NCI-H2107 treated with DMSO at 0.1 percent for 48 hours (cell line): ENCODE results near the gene GPR158.
A peak's percentile ranks its signal among the peaks of the same experiment; 100 is the strongest.

ENCODE experiments used
- DNase-seq: peaks from one replicate; lab custom pipeline; 2025; ENCODE audit not compliant: unreplicated experiment; lab: John Stamatoyannopoulos, UW

Gene GPR158

GRCh38 chr10:25392132-25392531, 217.3 kb downstream of the GPR158 start:
- no peak for DNase-seq

DNA sequence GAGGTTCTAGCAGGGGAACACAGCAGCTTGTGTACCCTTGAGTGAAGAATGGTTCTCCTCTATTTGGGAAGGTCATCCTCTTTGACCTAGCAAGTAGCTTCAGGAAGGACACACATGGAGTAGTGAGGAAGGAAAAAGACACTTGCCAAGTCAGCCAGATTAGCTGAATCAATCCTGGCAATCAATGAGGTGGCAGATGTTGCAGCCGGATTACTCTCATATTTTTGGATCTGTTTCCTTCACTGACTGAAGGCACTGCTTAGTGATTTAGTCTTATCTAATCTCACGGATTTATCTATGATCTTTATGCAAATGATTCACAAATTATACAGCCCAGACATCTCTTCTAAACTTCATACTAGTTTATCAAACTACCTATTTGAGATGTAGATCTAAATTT, 218.8 kb downstream of the GPR158 start:
- DNase-seq = no peak

DNA sequence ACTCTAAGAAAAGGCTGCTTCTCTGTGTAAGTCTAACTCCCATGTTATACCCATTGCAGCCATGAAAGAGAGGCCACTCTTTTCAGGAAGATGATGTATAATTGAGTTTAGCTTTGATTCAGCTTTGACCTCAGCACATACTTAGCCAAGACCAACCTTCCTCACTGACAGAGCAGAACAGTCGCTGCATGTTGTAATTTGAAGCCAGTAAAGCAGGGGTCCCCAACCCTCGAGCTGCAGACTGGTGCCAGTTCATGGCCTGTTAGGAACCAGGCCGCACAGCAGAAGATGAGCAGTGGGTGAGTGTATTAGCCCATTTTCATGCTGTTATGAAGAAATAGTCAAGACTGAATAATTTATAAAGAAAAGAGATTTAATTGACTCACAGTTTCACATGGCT, 223.9 kb downstream of the GPR158 start:
- no peak for DNase-seq

- no peak for DNase-seq
Measured at GRCh38 chr10:25405871-25406270, 231.1 kb downstream of the GPR158 start.

- DNase-seq = no peak
Measured at GRCh38 chr10:25417611-25418010, 242.8 kb downstream of the GPR158 start.

DNA sequence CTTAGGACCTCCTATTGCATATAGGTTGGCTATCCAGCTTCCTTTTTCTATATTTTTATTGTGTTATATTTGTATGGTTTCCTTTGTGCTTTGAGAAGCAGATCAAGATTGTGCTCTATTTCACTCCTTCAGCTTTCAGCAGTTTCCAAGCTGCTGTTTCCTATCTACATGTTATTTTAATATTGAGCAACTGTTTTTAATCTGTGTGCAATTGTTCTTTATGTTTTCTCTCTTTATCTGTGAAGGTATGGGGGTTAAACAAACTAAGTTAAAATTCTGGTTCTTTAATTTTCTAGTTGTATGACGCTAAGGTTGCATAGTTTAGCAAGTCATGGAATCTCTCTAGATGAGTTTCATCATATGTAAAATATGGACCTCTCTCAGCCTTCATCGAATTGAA, 251.0 kb downstream of the GPR158 start:
- DNase-seq = no peak

GRCh38 chr10:25436431-25436830, 261.6 kb downstream of the GPR158 start:
- no peak for DNase-seq

DNA sequence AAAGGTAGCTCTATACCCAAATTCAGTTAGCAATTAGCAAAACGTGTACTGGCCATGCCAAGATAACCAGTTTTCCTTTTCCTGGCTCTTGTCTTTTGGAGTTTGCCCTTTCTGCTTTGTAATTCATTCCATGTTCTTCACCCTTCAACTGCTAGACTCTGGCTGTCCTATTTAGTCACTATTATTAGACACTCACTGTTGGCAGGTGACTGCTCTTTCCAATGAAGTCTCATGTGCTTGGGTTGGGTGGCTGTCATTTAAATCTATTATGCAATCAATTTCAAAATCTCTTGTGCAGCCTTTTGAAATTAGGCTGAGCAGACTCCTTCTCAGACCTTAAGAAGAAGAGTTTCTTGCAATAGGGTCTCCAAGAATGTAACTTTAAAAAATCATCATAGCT, 266.5 kb downstream of the GPR158 start:
- no peak for DNase-seq

DNA sequence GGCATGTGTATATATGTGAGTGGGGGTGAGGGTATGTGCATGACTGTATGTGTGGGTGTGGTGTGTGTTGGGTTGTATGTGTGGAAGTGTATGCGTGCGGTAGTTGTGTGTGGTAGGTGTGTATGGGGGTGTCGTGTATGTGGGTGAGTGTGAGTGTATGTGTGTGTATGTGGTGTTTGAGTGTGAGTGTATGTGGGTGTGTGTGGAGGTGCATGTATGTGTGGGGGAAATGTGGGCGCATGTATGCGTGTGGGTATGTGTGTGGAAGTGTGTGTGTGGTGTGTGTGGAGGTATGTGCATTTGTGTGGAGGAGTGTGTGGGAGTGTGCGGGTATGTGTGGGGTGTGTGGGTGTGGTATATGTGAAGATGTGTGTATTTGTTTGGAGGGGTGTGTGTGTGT, 269.5 kb downstream of the GPR158 start:
- DNase-seq = no peak

- DNase-seq = no peak
Measured at GRCh38 chr10:25451401-25451800, 276.6 kb downstream of the GPR158 start.

DNA sequence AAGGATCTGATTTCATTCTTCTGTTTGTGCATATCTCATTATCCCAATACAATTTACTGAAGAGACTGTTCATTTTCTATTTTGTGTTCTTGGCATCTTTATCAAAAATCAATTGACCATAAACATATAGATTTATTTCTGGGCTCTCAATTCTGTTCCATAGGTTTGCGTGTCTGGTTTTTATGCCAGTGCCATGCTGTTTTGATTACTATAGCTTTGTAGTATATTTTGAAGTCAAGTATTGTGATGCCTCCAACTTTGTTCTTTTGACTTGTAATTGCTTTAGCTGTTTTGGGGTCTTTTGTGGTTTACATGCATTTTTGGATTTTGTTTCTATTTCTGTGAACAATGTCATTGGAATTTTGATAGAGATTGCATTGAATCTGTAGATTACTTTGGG, 278.8 kb downstream of the GPR158 start:
- no peak for DNase-seq

DNA sequence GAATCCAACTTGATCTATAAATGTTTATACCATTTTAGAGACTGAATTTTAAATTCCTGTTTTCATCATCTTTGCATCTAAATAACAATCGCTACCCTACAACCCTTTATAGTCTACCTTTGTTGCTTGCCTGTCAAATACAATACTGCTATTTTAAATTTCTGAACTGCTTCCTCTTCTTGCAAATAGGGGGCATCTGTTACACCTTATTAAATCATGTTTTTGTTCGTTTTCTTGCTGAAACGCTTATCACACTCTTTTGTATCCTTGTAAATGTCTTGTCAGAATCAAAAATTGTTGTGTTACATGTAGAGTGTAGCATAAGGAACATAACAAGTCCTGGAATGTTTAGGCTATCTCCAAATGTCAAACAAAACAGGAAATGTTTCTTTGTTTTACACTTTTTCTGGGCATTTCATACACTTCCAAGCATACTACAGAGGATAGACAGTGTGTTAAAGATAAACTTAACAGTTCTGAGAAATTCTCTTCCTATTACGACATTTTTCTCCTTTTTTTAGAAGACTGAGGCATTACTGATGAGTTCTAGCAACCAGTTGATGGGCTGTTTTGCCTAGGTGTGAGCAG, 281.3 kb downstream of the GPR158 start:
- DNase-seq = no peak

GRCh38 chr10:25457552-25457951, 282.8 kb downstream of the GPR158 start:
- DNase-seq = no peak

GRCh38 chr10:25465582-25466372, 291.0 kb downstream of the GPR158 start:
- peak; percentile 32 for DNase-seq

GRCh38 chr10:25467881-25468280, 293.1 kb downstream of the GPR158 start:
- DNase-seq = no peak

- DNase-seq = no peak
Measured at GRCh38 chr10:25481467-25481866, 306.7 kb downstream of the GPR158 start.

GRCh38 chr10:25483999-25484398, 309.2 kb downstream of the GPR158 start:
- no peak for DNase-seq

DNA sequence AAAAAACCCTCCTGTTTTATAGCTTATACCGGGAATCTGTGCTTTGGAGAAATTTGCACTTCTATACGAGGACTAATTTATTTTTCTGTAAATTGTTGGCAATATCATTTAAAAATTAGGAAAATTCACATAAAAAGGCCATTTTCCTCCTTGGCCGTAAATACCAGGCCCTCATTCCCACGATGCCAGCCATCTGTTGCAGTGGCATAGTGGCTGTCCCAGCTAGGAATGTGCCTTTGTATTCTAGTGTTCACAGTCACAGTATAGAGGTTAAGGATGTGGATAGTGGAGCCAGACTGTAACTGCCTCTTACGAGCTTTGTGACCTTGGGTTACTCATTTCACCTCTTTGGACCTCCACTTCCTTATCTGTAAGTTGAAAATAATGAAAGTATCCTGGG, 312.5 kb downstream of the GPR158 start:
- no peak for DNase-seq

GRCh38 chr10:25492040-25492439, 317.2 kb downstream of the GPR158 start:
- no peak for DNase-seq

GRCh38 chr10:25492680-25493079, 317.9 kb downstream of the GPR158 start:
- DNase-seq = no peak

DNA sequence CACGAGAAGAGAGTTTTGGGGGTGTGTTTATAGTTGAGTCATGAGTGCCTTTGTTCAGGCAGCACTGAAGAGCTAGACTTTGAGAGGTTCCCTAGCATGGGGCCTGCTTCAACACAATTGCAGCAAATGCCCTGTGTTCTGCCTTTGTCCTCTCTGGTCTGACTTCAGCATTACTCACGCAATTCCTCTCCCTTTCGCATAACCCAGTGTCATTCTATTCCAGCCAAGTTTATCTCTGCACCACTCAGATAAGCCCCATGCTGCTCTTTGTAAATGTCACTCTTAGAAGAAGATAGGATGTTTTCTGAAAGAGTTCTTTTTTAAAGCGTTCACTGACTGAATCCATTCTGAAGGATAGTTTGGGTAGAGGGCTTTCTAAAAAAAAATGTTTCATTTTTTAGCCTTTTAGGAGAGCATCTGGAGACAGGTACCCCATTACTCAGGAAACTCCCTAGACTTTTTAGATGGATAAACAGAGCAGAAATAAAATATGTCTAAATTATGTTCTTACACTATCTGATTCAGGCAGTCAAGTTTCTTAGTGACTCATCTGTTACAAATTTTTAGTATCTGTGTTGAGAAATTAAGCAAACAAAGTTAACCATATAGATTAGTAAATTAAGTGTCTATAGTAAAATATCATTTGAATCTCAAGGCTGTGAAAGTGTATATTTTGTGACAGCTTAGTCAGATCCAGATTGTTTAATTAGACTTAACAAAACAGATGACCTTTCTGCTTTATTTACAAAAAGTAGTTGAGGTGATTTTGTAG, 318.5 kb downstream of the GPR158 start:
- peak; percentile 62 for DNase-seq

GRCh38 chr10:25497246-25497645, 322.4 kb downstream of the GPR158 start:
- DNase-seq = no peak
